Retina (tissue), 1 donor: ENCODE measurements around the gene ESR2.

Source experiments
- DNase-seq: peaks from one replicate; pipeline ENCODE4 v3.0.0-alpha.2; 2016

Gene ESR2

GRCh38 chr14:64265222-64265621 is 28.9 kb downstream of the ESR2 start:
- no peak for DNase-seq

DNA sequence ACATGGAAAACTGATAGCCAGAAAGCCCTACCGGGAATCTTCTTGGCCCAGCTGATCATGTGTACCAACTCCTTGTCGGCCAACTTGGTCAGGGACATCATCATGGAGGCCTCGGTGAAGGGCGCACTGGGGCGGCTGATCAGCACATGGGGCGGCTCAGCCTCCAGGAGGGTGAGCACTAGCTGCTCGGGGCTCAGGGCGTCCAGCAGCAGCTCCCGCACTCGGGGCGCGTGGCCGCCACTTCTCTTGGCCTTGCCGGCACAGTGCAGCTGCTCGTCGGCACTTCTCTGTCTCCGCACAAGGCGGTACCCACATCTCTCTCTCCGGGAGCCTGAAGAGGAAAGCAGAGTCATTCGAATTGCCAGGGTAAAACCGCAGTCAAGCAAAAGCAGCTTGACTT is 33.8 kb downstream of the ESR2 start:
- DNase-seq, result no peak

GRCh38 chr14:64255756-64256155 is 38.4 kb downstream of the ESR2 start:
- DNase-seq, result no peak

DNA sequence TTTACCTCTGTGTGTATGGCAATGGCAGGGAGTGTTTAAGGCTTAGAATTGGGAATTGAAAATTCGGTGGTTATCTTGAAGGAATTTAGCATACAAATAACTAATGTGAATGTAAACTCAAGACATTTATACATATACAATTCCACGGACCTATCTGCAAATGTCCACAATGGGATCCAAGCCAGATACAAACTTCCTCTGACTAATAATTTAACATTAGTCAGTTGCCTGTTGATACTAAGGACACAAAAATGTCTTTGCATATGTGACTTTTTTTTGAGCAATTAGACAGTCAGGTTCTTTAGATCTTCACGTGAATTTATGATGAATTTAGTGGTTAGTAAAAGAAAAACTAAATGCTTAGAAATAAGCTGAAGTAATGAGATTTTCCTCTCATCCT is 40.5 kb downstream of the ESR2 start:
- DNase-seq, result no peak

GRCh38 chr14:64249363-64249762 is 44.8 kb downstream of the ESR2 start:
- no peak for DNase-seq

DNA sequence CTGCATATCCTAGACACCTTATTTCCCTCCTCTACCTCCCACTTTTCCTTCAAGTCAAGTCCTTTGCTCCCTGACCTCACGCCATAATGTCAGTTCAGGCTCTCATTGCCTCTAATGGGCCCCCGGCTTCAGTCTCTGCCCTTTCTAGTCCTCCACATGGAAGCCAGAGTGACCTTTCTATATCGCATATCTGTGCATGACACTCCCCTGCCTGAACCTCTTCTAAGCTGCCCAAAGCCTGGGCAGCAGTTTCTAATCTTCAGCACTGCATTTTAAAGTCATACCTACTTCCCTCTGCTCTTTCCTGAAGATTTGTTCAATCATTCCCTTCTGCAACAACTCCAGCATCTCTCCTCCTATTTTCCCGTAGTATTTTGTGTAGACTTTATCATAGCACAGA is 45.5 kb downstream of the ESR2 start:
- no peak for DNase-seq

DNA sequence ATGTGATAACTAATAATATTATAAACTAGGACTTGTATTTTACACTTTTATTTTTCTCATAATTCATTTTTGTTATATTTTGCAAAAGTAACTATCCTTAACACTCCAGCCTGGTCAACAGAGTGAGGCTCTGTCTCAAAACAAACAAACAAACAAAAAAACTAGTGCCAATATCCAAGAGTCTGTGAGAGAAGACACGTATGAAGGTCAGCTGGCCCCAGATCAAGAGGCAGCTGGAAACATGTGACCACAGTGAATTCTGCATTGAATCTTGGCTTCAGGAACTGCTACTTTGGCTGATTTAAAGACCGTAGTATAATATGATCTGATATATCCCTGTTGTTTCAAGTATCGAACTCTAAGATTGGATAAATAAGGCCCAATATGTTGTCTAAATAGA is 47.0 kb downstream of the ESR2 start:
- DNase-seq, result no peak

- no peak for DNase-seq
These were observed 47.5 kb downstream of the ESR2 start for GRCh38 chr14:64246688-64247087.

DNA sequence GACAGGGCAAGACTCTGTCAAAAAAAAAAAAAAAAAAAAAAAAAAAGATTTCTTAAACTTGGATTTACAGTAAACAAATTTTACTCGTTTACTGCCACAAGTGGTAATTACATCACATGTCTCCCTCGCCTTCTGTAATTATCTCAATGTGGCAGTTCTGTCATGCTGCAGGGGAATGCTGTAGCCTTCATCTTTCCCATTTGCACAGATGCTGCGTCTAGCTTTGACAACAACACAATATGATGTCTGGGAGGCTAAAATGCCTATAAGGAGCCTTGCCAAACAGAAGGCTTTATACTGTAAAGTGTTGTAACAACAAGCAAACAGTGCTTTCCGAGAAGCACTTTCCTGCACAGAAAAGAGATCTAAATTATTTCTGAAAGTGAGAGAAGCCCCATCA is 48.7 kb downstream of the ESR2 start:
- DNase-seq, result no peak

GRCh38 chr14:64244279-64244678 is 49.9 kb downstream of the ESR2 start:
- DNase-seq, result no peak

GRCh38 chr14:64238631-64239030 is 55.5 kb downstream of the ESR2 start:
- no peak for DNase-seq

DNA sequence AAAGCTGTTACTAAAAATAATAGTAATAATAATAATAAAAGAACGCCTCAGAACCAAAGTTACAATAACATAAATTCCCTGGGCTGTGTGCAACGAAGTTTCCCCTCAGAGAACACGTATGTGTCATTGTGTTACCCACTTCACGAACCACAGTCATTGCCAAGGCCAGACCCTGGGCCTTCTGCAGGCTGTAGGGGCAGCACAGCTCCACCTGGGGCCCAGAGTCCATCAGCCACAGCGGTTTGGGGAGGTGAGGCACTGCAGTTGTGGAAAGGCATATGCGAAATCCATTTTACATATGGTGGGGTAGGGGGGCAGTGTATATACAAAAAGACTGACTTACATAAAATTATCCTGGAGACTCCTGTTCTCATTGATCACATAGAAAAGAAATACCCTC is 56.1 kb downstream of the ESR2 start:
- DNase-seq, result no peak

DNA sequence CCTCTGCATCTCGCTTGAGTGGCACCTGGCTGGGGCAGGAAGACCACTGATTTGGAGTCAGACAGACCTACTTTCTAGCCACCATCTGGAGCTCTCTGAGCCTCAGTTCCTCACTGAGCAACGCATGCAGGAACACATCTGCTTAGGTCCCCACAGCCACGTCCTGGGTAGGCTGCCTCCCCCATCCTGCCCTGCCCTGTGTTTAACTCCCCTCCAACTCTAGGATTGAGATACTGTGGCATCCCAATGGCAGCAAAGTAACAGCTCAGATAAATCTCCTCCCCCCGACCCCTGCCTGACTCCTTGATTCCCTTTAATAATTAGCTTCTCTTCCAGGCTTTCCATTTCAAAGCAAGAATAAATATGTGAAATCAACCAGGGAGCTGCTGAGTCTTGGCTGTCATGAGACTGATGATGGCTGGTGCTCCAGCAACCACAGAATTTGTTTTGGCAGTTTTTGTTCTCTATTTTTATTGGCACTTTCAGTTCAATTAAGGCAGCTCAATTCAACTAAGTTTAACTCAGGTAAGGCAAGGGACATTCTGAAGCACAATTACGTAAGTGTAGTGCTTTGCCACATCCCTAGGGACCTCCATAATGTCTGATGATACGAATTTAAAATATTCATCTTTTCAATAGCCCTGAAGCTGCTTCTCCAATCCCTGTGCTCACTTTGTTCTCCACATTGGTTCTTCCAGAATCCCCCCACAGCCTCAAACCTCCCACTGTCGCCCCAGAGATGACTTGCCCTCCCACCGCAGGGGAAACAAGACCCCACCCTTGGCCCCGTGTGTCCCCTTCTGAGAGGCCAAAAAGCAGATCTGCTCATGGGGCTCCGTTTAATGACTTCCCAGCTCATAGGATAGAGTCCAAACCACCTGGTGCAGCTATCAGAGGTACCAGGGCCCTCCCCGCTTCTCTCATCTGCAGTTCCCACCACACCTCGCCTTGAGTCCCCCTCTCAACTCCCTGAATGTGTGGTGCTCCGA is 58.2 kb downstream of the ESR2 start:
- no peak for DNase-seq

- DNase-seq, result peak; percentile 55
These were observed 59.1 kb downstream of the ESR2 start for GRCh38 chr14:64234877-64235651.

DNA sequence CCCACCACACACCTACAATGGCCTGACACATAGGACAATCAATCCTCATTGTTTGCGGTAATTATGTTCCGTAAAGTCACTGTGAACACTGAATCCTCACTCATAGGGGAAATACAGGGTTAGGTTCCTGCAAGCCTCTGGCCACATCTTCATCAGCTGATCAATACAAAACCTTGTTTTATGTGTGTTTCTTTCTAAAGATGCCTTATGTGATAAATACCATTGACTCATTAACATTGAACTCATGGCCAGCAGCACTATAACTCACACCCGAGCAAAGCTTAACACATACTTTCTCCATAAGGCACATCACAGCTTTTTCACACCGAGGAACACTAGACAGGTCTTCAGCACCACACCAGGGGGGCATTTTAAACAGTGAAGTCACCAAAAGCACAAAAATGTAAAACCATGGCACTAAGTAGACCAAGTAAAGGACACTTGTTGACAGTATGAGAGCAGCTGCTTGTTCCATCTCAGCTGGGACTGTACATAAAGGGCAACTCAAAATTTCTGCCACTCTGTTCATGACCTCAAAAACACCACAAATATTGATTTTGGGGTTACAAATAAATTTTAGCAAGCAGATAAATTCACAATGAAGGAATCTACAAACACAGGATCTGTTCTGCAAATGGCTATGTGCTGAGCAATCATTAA is 60.5 kb downstream of the ESR2 start:
- no peak for DNase-seq

GRCh38 chr14:64232944-64233343 is 61.2 kb downstream of the ESR2 start:
- no peak for DNase-seq

GRCh38 chr14:64232095-64232838 is 61.9 kb downstream of the ESR2 start:
- DNase-seq, result no peak

GRCh38 chr14:64229489-64229888 is 64.7 kb downstream of the ESR2 start:
- no peak for DNase-seq

GRCh38 chr14:64227856-64228255 is 66.3 kb downstream of the ESR2 start:
- no peak for DNase-seq

- no peak for DNase-seq
These were observed 68.9 kb downstream of the ESR2 start for GRCh38 chr14:64225151-64225757.

DNA sequence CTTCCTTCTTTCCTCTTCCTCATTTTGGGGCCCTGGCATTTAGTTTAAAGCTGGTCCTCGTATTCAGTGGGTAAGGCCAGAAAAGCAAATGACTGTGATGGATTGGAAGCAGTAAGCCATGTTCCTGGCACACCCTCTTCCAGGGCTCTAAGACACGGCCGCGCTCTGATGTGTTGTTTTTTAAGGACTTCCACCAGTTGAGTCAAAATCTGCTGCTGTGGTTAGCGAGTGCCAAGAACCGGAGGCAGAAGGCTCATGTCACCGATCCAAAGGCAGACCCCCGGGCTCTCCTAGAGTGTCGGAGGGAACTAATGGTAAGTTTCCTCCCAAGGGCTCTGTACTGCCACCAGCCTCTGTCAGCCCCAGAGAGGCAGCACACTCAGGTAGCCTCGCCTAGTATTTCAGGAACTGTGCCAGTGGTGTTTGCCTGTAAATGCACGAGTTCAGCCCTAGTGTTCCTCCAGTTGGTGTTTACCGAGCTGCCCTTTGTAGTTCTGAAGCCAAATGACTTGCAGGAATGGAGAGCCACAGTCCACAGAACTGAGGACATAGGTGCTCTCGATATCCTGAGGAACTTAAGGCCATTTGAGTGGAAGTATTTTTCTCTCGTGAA is 72.7 kb downstream of the ESR2 start:
- DNase-seq, result no peak

DNA sequence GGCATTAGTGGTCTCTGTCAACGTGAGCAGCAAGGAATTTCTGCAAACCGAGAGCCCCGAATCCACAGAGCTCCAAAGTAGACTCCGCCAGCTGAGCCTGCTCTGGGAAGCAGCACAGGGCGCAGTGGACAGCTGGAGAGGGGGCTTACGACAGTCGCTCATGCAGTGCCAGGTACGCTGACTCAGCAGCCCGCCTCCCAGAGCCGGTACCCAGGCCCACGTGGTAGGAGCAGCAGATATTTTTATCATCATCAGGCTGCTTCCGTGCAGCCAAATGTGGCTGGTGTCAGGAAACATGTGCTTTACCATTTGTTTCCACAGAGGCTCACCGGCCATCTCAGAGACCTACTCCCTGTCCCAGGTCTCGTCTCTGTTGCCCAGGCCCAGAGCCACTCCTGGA is 73.7 kb downstream of the ESR2 start:
- DNase-seq, result no peak
